ENCODE measurements around the gene TTC22. TPM values are rescaled to one million over a fixed set of nuclear protein-coding genes. Genes with fewer than 3 reads are reported as not detected.

Gene TTC22
- total RNA-seq, 1 experiment from 2014 or later, result 0.59 TPM

DNA sequence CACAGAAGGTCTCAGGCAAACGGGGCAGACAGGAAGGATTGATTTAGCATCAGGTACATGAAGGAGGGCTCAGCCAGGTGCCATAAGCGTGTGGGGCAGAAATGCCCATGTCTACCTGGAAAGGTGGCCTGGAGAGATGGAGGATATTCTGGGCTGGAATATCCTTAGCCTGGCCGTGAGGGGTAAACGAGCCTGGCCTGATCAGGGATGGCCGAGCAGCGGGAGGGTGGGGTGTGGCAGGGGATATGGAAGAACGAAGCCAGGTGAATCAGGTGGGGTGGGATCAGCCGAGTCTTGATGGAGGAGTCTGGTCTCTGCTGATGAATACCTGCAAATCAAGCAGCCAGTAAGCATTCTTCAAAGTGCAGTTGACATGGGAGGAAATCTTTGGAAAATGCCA lies 35.5 kb upstream of the TTC22 start:
- H3K14ac ChIP-seq (ENCODE audit: insufficient read depth, low read length), result no peak overlapping the region
- no peaks in the 10 kb centered on the region for H3K79me1 ChIP-seq (ENCODE audit: insufficient read depth, low read depth, low read length, poor library complexity, severe bottlenecking)
- H3K27me3 ChIP-seq (ENCODE audit: insufficient read depth, low read length), result no peaks in the 10 kb centered on the region
- WGBS (ENCODE audit: extremely low coverage, insufficient read length, low lambda C conversion rate), result no CpG with 5 or more reads among the region's 8 CpGs
- no peak overlapping the region for H3K18ac ChIP-seq (ENCODE audit: insufficient read length, low read depth, low read length)
- no peaks in the 10 kb centered on the region for H3K23me2 ChIP-seq (ENCODE audit: insufficient read length, low read depth, low read length, poor library complexity, severe bottlenecking)
- H4K20me1 ChIP-seq (ENCODE audit: control insufficient read depth, insufficient read depth, insufficient read length), result no peaks in the 10 kb centered on the region
- no peak for DNase-seq
- no peak overlapping the region for H4K8ac ChIP-seq (replicated peaks; ENCODE audit: insufficient read length, low read depth, low read length)
- no peak overlapping the region for H2BK120ac ChIP-seq (ENCODE audit: low read depth, low read length, poor library complexity, severe bottlenecking)
- Mint-ChIP-seq H3K36me3 (ENCODE audit: insufficient read depth in 1 of 3, low read depth in 3 of 3) (peaks cover 0 to 1% (median 0%) of the 10 kb centered on the region in 3 experiments; a peak in 1 of 7 replicates), H3K27me3 (ENCODE audit: low read depth) (peaks cover 10% of the 10 kb centered on the region), H3K27ac (no peak overlapping the region), H3K4me1 (peaks cover 0 to 8% of the 10 kb centered on the region in 2 experiments; a peak in 2 of 4 replicates), H3K9me3 (peaks cover under 1% of the 10 kb centered on the region in 2 experiments; a peak in 3 of 5 replicates), H3K4me3 (no peak overlapping the region)
- no peaks in the 10 kb centered on the region for H3K4me1 ChIP-seq (ENCODE audit: insufficient read depth, low read length)
- H3K79me2 ChIP-seq (ENCODE audit: insufficient read depth, low read length), result no peaks in the 10 kb centered on the region
- H3K4me2 ChIP-seq (ENCODE audit: insufficient read depth, insufficient read length, low read length), result no peak overlapping the region
- no peaks in the 10 kb centered on the region for H3K9me3 ChIP-seq (ENCODE audit: control insufficient read depth, low read depth, low read length)
- H2BK5ac ChIP-seq (ENCODE audit: insufficient read length, low read length), result no peak overlapping the region
- TF ChIP-seq, protein P1, sequence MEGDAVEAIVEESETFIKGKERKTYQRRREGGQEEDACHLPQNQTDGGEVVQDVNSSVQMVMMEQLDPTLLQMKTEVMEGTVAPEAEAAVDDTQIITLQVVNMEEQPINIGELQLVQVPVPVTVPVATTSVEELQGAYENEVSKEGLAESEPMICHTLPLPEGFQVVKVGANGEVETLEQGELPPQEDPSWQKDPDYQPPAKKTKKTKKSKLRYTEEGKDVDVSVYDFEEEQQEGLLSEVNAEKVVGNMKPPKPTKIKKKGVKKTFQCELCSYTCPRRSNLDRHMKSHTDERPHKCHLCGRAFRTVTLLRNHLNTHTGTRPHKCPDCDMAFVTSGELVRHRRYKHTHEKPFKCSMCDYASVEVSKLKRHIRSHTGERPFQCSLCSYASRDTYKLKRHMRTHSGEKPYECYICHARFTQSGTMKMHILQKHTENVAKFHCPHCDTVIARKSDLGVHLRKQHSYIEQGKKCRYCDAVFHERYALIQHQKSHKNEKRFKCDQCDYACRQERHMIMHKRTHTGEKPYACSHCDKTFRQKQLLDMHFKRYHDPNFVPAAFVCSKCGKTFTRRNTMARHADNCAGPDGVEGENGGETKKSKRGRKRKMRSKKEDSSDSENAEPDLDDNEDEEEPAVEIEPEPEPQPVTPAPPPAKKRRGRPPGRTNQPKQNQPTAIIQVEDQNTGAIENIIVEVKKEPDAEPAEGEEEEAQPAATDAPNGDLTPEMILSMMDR (conservative IDR thresholded peaks at IDR 0.05), result no peak
- no peak overlapping the region for H3K27ac ChIP-seq (ENCODE audit: insufficient read length, low read depth, low read length)
- H2BK20ac ChIP-seq (ENCODE audit: low read depth, low read length, poor library complexity, severe bottlenecking), result no peak overlapping the region
- H3T11ph ChIP-seq (ENCODE audit: low read length), result no peak overlapping the region
- no peak overlapping the region for H2BK15ac ChIP-seq (ENCODE audit: low read depth, low read length)
- no peak overlapping the region for H3K9ac ChIP-seq (ENCODE audit: extremely low read depth, insufficient read length, low read length)
- no peak overlapping the region for H2AK5ac ChIP-seq (ENCODE audit: insufficient read length, low read length)
- no peak overlapping the region for H3K4ac ChIP-seq (ENCODE audit: low read depth, low read length)
- no peak overlapping the region for H3K56ac ChIP-seq (ENCODE audit: insufficient read length, low read depth, low read length)
- H4K5ac ChIP-seq (ENCODE audit: insufficient read length, low read depth, low read length), result no peak overlapping the region
- no peak overlapping the region for H2BK12ac ChIP-seq (ENCODE audit: insufficient read length, low read depth, low read length)
- no peak overlapping the region for H4K91ac ChIP-seq (ENCODE audit: insufficient read length, low read depth, low read length)
- H2AFZ ChIP-seq (ENCODE audit: low read length), result no peak overlapping the region
- H3K23ac ChIP-seq (ENCODE audit: insufficient read length, low read depth, low read length), result no peak overlapping the region
